PC-3 (cell line): ENCODE data around the gene CDKN3. TPM values are rescaled to one million over a fixed set of nuclear protein-coding genes. Genes with fewer than 3 reads are reported as not detected.

Experiments
- ATAC-seq: fragments of 200-7000 bp; cut with Tn5 transposase; 2 replicates; pipeline ENCODE4 v1.9.1; 2020; ENCODE audit warnings: mild to moderate bottlenecking, moderate library complexity
- BruUV-seq: library from RNA; stranded (reverse); fragments of 400-500 nt; replicated peaks from 2 replicates; lab custom pipeline; 2021; lab: Mats Ljungman, UMichigan
- CTCF ChIA-PET: fragments of 300-600 bp; sonication (Branson Sonifier 250); formaldehyde crosslinking; loops from one replicate; lab custom pipeline; 2022; ENCODE audit warnings: antibody characterized with exemption; lab: Charles Lee
- POLR2A ChIA-PET: fragments of 300-600 bp; sonication (Branson Sonifier 250); formaldehyde crosslinking; loops from one replicate; lab custom pipeline; 2022; ENCODE audit warnings: antibody characterized with exemption; ENCODE audit not compliant: unreplicated experiment; lab: Charles Lee
- DNase-seq: peaks from one replicate; pipeline ENCODE4 v3.0.0-alpha.2; 2015
- H2AFZ ChIP-seq: fragments of 300-600 bp; sonication (generic); 2 replicates; pipeline ENCODE4 v1.6.0; 2016; ENCODE audit warnings: antibody characterized with exemption, low read length
- H3F3A ChIP-seq: fragments of 300-600 bp; sonication (generic); one replicate; pipeline ENCODE4 v1.6.0; 2017; ENCODE audit warnings: antibody characterized with exemption, low read length, control low read depth, mild to moderate bottlenecking; ENCODE audit not compliant: unreplicated experiment
- H3K27ac ChIP-seq: fragments of 300-600 bp; sonication (generic); 2 replicates; pipeline ENCODE4 v1.5.1; 2016; ENCODE audit warnings: mild to moderate bottlenecking, low read length
- H3K27me3 ChIP-seq: fragments of 300-600 bp; sonication (generic); 2 replicates; pipeline ENCODE4 v1.6.1; 2016; ENCODE audit warnings: low read length, mixed read lengths
- H3K36me3 ChIP-seq: fragments of 300-600 bp; sonication (generic); 2 replicates; pipeline ENCODE4 v1.6.1; 2016; ENCODE audit warnings: low read depth, mixed run types, low read length, mixed read lengths
- H3K4me1 ChIP-seq: fragments of 300-600 bp; sonication (generic); 2 replicates; pipeline ENCODE4 v1.5.1; 2016; ENCODE audit warnings: low read length; ENCODE audit not compliant: insufficient read depth
- H3K4me2 ChIP-seq: fragments of 300-600 bp; sonication (generic); 2 replicates; pipeline ENCODE4 v1.6.0; 2016; ENCODE audit warnings: low read length
- H3K4me3 ChIP-seq: fragments of 300-600 bp; sonication (generic); 2 replicates; pipeline ENCODE4 v1.5.1; 2016; ENCODE audit warnings: mild to moderate bottlenecking, low read length, mixed read lengths
- H3K79me2 ChIP-seq: fragments of 300-600 bp; sonication (generic); 2 replicates; pipeline ENCODE4 v1.6.1; 2017; ENCODE audit warnings: low read length, mixed read lengths
- H3K9ac ChIP-seq: fragments of 300-600 bp; sonication (generic); 2 replicates; pipeline ENCODE4 v1.6.0; 2016; ENCODE audit warnings: mild to moderate bottlenecking, low read length
- H3K9me2 ChIP-seq: fragments of 300-600 bp; sonication (generic); replicated peaks from 2 replicates; pipeline ENCODE4 v1.6.1; 2016; ENCODE audit warnings: mixed run types, low read length, mixed read lengths
- H3K9me3 ChIP-seq: fragments of 300-600 bp; sonication (generic); 2 replicates; pipeline ENCODE4 v1.6.1; 2016; ENCODE audit warnings: low read length, mixed read lengths
- H4K20me1 ChIP-seq: fragments of 300-600 bp; sonication (generic); 2 replicates; pipeline ENCODE4 v1.6.1; 2016; ENCODE audit warnings: low read length, mixed read lengths
- CTCF ChIP-seq: fragments of 300-600 bp; sonication (generic); conservative IDR thresholded peaks from 2 replicates; pipeline ENCODE4 v1.5.1; 2017; ENCODE audit warnings: antibody characterized with exemption, low read depth, mild to moderate bottlenecking, low read length
- EZH2 ChIP-seq: fragments of 300-600 bp; sonication (generic); IDR thresholded peaks from one replicate; pipeline ENCODE4 v1.6.1; 2017; ENCODE audit warnings: antibody characterized with exemption, mild to moderate bottlenecking, low read length; ENCODE audit not compliant: unreplicated experiment
- EZH2phosphoT487 ChIP-seq: fragments of 300-600 bp; sonication (generic); IDR thresholded peaks from 2 replicates; pipeline ENCODE4 v1.6.1; 2018; ENCODE audit warnings: mild to moderate bottlenecking, antibody characterized with exemption, low read length, borderline replicate concordance
- intact Hi-C: fragments of 100-400 bp; cut with micrococcal nuclease; formaldehyde crosslinking; loops from 2 replicates; pipeline ENCODE4 v1.9.0; 2023
- total RNA-seq: library from RNA; depleted of rRNA; stranded (reverse); fragments of >200 nt; gene quantifications from 2 replicates; pipeline ENCODE4 v1.2.3, GENCODE V29; 2014

Gene CDKN3
- total RNA-seq, 1 experiment from 2014 or later: 434 TPM

- DNase-seq (no peak), ATAC-seq (no peak)
- TF ChIP-seq EZH2phosphoT487 (no peak), CTCF (no peak), EZH2 (no peak)
- Histone ChIP-seq H3K27ac (no peak overlapping the region), H4K20me1 (0 out of 2 replicates have a peak, but pooled peaks cover 4% of the 10 kb centered on the region), H3K27me3 (no peaks in the 10 kb centered on the region), H3K36me3 (peaks cover 68% of the 10 kb centered on the region), H3K4me2 (no peak overlapping the region), H3K79me2 (peaks cover 10% of the 10 kb centered on the region), H3K9me3 (no peaks in the 10 kb centered on the region), H3K4me3 (no peak overlapping the region), H3K9ac (no peak overlapping the region), H3K9me2 (no peaks in the 10 kb centered on the region), H3K4me1 (no peaks in the 10 kb centered on the region), H3F3A (peaks cover 4% of the 10 kb centered on the region), H2AFZ (no peak overlapping the region)
- POLR2A ChIA-PET: no interaction called here
- CTCF ChIA-PET: no interaction called here
- BruUV-seq: no TSS peak
- intact Hi-C loops: loop anchor here (10.0 kb wide), 1 partner anchor 891 kb away; no protein-coding TSS in a partner anchor
Observed at GRCh38 chr14:54425537-54426274, 28.9 kb downstream of the CDKN3 start.

GRCh38 chr14:54427871-54428270 lies 31.1 kb downstream of the CDKN3 start:
- H3K9ac ChIP-seq: no peak overlapping the region
- H3K9me2 ChIP-seq: no peaks in the 10 kb centered on the region
- CTCF ChIA-PET: no interaction called here
- TF ChIP-seq EZH2phosphoT487 (no peak), EZH2 (no peak), CTCF (no peak)
- DNase-seq (no peak), ATAC-seq (no peak)
- H3K4me3 ChIP-seq: no peak overlapping the region
- H4K20me1 ChIP-seq: peaks cover 13% of the 10 kb centered on the region
- H3K9me3 ChIP-seq: no peaks in the 10 kb centered on the region
- H2AFZ ChIP-seq: no peak overlapping the region
- H3K27ac ChIP-seq: no peak overlapping the region
- POLR2A ChIA-PET: no interaction called here
- intact Hi-C loops: loop anchor here (10.0 kb wide), 1 partner anchor 893 kb away; no protein-coding TSS in a partner anchor
- H3K36me3 ChIP-seq: peaks cover 80% of the 10 kb centered on the region
- H3F3A ChIP-seq: peaks cover 4% of the 10 kb centered on the region
- H3K4me1 ChIP-seq: no peaks in the 10 kb centered on the region
- no peaks in the 10 kb centered on the region for H3K27me3 ChIP-seq
- H3K4me2 ChIP-seq: no peak overlapping the region
- H3K79me2 ChIP-seq: peaks cover 32% of the 10 kb centered on the region
- BruUV-seq: no TSS peak

- H3K9ac ChIP-seq: no peak overlapping the region
- peaks cover 4% of the 10 kb centered on the region for H3F3A ChIP-seq
- ATAC-seq: no peak
- no peak for TF ChIP-seq CTCF
- TF ChIP-seq EZH2: no peak
- TF ChIP-seq EZH2phosphoT487: no peak
- no TSS peak for BruUV-seq
- intact Hi-C loops: loop anchor here (10.0 kb wide), 1 partner anchor 894 kb away; no protein-coding TSS in a partner anchor
- no peaks in the 10 kb centered on the region for H3K27me3 ChIP-seq
- POLR2A ChIA-PET: no interaction called here
- H4K20me1 ChIP-seq: peaks cover 19% of the 10 kb centered on the region
- no peaks in the 10 kb centered on the region for H3K9me3 ChIP-seq
- no peak overlapping the region for H3K4me2 ChIP-seq
- H2AFZ ChIP-seq: no peak overlapping the region
- H3K36me3 ChIP-seq: peaks cover 85% of the 10 kb centered on the region
- no peak overlapping the region for H3K27ac ChIP-seq
- H3K79me2 ChIP-seq: peaks cover 39% of the 10 kb centered on the region
- DNase-seq: no peak
- H3K4me3 ChIP-seq: no peak overlapping the region
- H3K4me1 ChIP-seq: no peaks in the 10 kb centered on the region
- CTCF ChIA-PET: interaction anchor here (0.5 kb wide), 1 partner anchor 47 kb away, joined by 4 read pairs; no protein-coding TSS in a partner anchor
- H3K9me2 ChIP-seq: no peaks in the 10 kb centered on the region
Observed at GRCh38 chr14:54428527-54428926, 31.7 kb downstream of the CDKN3 start.
